Gastroesophageal sphincter (tissue), 3 donors: ENCODE results near the gene SALL1.

Source experiments
- POLR2A ChIP-seq, 2 donors: fragments of 450-650 bp; IDR thresholded peaks; one replicate each; pipeline ENCODE4 v1.6.1; 2017; ENCODE audit warnings: antibody characterized with exemption in 2 of 2, mild to moderate bottlenecking in 2 of 2, moderate library complexity in 1 of 2
- POLR2AphosphoS5 ChIP-seq: sonication (generic); formaldehyde crosslinking; IDR thresholded peaks from one replicate; pipeline ENCODE4 v1.6.1; 2017; ENCODE audit warnings: antibody characterized with exemption
- TF ChIP-seq, protein P1 (sequence below), 4 experiments: fragments of 200-600 bp in 2 of 4; fragments of 450-650 bp in 2 of 4; sonication (generic) in 1 of 4; IDR thresholded peaks; one replicate each; pipeline ENCODE4 v1.5.1; 2017 to 2019; ENCODE audit warnings: antibody characterized with exemption in 4 of 4, mild to moderate bottlenecking in 2 of 4, moderate library complexity in 2 of 4

DNA sequence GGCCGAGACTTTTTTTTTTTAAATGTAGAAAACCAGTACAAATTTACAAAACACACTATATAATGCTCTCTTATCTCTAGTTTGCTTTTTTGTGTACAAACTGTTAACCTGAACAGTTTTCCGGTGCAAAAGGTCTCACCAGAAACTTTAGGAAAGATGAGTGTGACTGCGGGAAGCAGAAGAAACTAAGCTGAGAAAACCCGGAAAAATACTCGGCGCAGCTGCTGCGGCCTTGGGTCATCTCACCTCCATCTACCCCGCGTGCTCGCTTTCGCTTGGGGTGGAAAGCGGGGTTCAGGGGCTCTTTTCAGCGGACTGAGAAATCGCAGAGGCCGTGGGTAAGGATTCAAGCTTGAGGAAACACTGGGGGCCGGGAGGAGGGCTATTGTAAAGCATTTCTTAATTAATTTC lies 1.8 kb downstream of the SALL1 start:
- no peak for TF ChIP-seq POLR2AphosphoS5
- TF ChIP-seq, protein P1, sequence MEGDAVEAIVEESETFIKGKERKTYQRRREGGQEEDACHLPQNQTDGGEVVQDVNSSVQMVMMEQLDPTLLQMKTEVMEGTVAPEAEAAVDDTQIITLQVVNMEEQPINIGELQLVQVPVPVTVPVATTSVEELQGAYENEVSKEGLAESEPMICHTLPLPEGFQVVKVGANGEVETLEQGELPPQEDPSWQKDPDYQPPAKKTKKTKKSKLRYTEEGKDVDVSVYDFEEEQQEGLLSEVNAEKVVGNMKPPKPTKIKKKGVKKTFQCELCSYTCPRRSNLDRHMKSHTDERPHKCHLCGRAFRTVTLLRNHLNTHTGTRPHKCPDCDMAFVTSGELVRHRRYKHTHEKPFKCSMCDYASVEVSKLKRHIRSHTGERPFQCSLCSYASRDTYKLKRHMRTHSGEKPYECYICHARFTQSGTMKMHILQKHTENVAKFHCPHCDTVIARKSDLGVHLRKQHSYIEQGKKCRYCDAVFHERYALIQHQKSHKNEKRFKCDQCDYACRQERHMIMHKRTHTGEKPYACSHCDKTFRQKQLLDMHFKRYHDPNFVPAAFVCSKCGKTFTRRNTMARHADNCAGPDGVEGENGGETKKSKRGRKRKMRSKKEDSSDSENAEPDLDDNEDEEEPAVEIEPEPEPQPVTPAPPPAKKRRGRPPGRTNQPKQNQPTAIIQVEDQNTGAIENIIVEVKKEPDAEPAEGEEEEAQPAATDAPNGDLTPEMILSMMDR (IDR thresholded peaks at IDR 0.05), result no peak
- TF ChIP-seq POLR2A (IDR thresholded peaks at IDR 0.05), result no peak
